Caco-2 (cell line): Measurements from ENCODE around the gene ADRA2C. TPM values are rescaled to one million over a fixed set of nuclear protein-coding genes. Genes with fewer than 3 reads are reported as not detected.

ENCODE experiments used
- BruUV-seq: library from RNA; stranded (reverse); fragments of 400-500 nt; replicated peaks from 2 replicates; lab custom pipeline; 2021; lab: Mats Ljungman, UMichigan
- CTCF ChIA-PET: fragments of 300-600 bp; sonication (Branson Sonifier 250); formaldehyde crosslinking; loops from one replicate; lab custom pipeline; 2022; ENCODE audit warnings: antibody characterized with exemption; lab: Charles Lee
- POLR2A ChIA-PET: fragments of 300-600 bp; sonication (Branson Sonifier 250); formaldehyde crosslinking; loops from one replicate; lab custom pipeline; 2022; ENCODE audit warnings: antibody characterized with exemption; lab: Charles Lee
- DNase-seq, 2 experiments: peaks; one replicate each; pipeline versions ENCODE4 v3.0.0 to v3.0.0-alpha.2; 2020 to 2022
- H3K27me3 ChIP-seq: replicated peaks from 2 replicates; pipeline ENCODE4 v1.6.0; 2011; ENCODE audit warnings: low read length; ENCODE audit not compliant: control insufficient read depth, insufficient read depth
- H3K36me3 ChIP-seq: 2 replicates; pipeline ENCODE4 v1.5.1; 2011; ENCODE audit warnings: low read length; ENCODE audit not compliant: control insufficient read depth, insufficient read depth
- H3K4me1 ChIP-seq: fragments of 250-450 bp; sonication (Bioruptor Pico); 2 replicates; pipeline ENCODE4 v1.5.1; 2020; ENCODE audit warnings: mild to moderate bottlenecking
- H3K4me3 ChIP-seq: 2 replicates; pipeline ENCODE4 v1.5.1; 2011; ENCODE audit warnings: low read depth, mild to moderate bottlenecking, control low read depth, low read length
- H3K9me3 ChIP-seq: fragments of 250-450 bp; sonication (Bioruptor Pico); 2 replicates; pipeline ENCODE4 v1.5.1; 2020; ENCODE audit warnings: mild to moderate bottlenecking, moderate library complexity
- H3K27ac Mint-ChIP-seq: one replicate; pipeline ENCODE4 v1.8.0; 2022; ENCODE audit warnings: mixed read lengths; ENCODE audit not compliant: unreplicated experiment
- H3K27me3 Mint-ChIP-seq: one replicate; pipeline ENCODE4 v1.8.0; 2022; ENCODE audit warnings: mixed read lengths; ENCODE audit not compliant: insufficient read depth, unreplicated experiment
- H3K36me3 Mint-ChIP-seq: one replicate; pipeline ENCODE4 v1.8.0; 2022; ENCODE audit warnings: mild to moderate bottlenecking, mixed read lengths; ENCODE audit not compliant: insufficient read depth, unreplicated experiment
- H3K4me1 Mint-ChIP-seq: one replicate; pipeline ENCODE4 v1.8.0; 2022; ENCODE audit warnings: low read depth, mixed read lengths; ENCODE audit not compliant: unreplicated experiment
- H3K4me3 Mint-ChIP-seq: one replicate; pipeline ENCODE4 v1.8.0; 2022; ENCODE audit warnings: mild to moderate bottlenecking, moderate library complexity, mixed read lengths; ENCODE audit not compliant: unreplicated experiment
- H3K9me3 Mint-ChIP-seq: one replicate; pipeline ENCODE4 v1.8.0; 2022; ENCODE audit warnings: mixed read lengths; ENCODE audit not compliant: unreplicated experiment
- CTCF ChIP-seq, 2 experiments: fragments of 200-600 bp in 1 of 2; IDR thresholded peaks; 1 replicate in 1 of 2; 2 replicates in 1 of 2; pipeline versions ENCODE4 v1.5.1 to v1.8.0; 2011 to 2022; ENCODE audit warnings: antibody characterized with exemption in 1 of 2, control low read depth in 1 of 2, inconsistent platforms in 1 of 2, low read depth in 1 of 2, low read length in 1 of 2, mild to moderate bottlenecking in 1 of 2, moderate library complexity in 1 of 2; ENCODE audit not compliant: insufficient read depth in 1 of 2, severe bottlenecking in 1 of 2, unreplicated experiment in 1 of 2
- intact Hi-C: fragments of 100-400 bp; cut with micrococcal nuclease; formaldehyde crosslinking; loops from one replicate; pipeline ENCODE4 v1.10.0; 2022; ENCODE audit not compliant: unreplicated experiment
- total RNA-seq: library from RNA; stranded (reverse); gene quantifications from 2 replicates; pipeline ENCODE4 v1.2.3, GENCODE V29; 2022

ADRA2C gene
- total RNA-seq, 1 experiment from 2014 or later, result 11.7 TPM

GRCh38 chr4:3722446-3723231 is 43.5 kb upstream of the ADRA2C start:
- Histone ChIP-seq H3K4me1 (no peaks in the 10 kb centered on the region), H3K9me3 (peaks cover 8% of the 10 kb centered on the region), H3K27me3 (no peaks in the 10 kb centered on the region; the same call in 1 of the 2 replicates), H3K4me3 (no peak overlapping the region), H3K36me3 (no peaks in the 10 kb centered on the region)
- no peaks in the 10 kb centered on the region for H3K4me1 Mint-ChIP-seq
- H3K9me3 Mint-ChIP-seq, result peaks cover 19% of the 10 kb centered on the region
- POLR2A ChIA-PET, result no interaction called here
- peaks cover 11% of the 10 kb centered on the region for H3K27me3 Mint-ChIP-seq
- intact Hi-C loops, result no loop called here
- no peak for TF ChIP-seq CTCF (IDR thresholded peaks at IDR 0.05; ENCODE audit: insufficient read depth in 1 of 2, low read depth in 1 of 2, low read length in 1 of 2, severe bottlenecking in 1 of 2, unreplicated experiment in 1 of 2)
- BruUV-seq, result no TSS peak
- no peaks in the 10 kb centered on the region for H3K36me3 Mint-ChIP-seq
- CTCF ChIA-PET, result no interaction called here
- no peak for DNase-seq
- no peak overlapping the region for H3K4me3 Mint-ChIP-seq
- no peak overlapping the region for H3K27ac Mint-ChIP-seq

DNA sequence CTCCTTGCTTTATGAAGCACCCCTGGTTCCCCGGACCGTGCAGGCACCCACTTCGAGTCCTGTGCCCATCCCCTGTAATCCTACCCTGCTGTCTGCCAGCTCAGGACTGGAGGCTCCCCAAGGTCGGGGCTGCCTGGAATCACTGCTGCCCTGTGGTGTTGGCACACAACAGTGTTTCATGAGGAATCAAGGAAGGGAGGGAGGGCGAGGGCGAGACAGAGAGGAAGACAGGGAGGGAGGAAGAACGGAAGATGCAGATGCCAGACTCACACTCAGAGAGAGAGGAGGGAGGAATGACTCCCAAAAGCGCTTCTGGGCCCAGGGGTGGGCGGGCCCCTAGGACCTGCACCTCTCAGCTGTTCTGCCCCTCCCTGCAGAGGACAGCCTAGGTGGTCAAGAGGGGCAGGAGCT is 42.9 kb upstream of the ADRA2C start:
- H3K27ac Mint-ChIP-seq, result no peak overlapping the region
- Histone ChIP-seq H3K27me3 (no peaks in the 10 kb centered on the region; the same call in 1 of the 2 replicates), H3K9me3 (peaks cover 7% of the 10 kb centered on the region), H3K4me3 (no peak overlapping the region), H3K36me3 (no peaks in the 10 kb centered on the region), H3K4me1 (no peaks in the 10 kb centered on the region)
- no peaks in the 10 kb centered on the region for H3K36me3 Mint-ChIP-seq
- H3K9me3 Mint-ChIP-seq, result peaks cover 13% of the 10 kb centered on the region
- peaks cover 11% of the 10 kb centered on the region for H3K27me3 Mint-ChIP-seq
- no peak for TF ChIP-seq CTCF (IDR thresholded peaks at IDR 0.05; ENCODE audit: insufficient read depth in 1 of 2, low read depth in 1 of 2, low read length in 1 of 2, severe bottlenecking in 1 of 2, unreplicated experiment in 1 of 2)
- DNase-seq, result no peak
- no peaks in the 10 kb centered on the region for H3K4me1 Mint-ChIP-seq
- CTCF ChIA-PET, result no interaction called here
- intact Hi-C loops, result no loop called here
- POLR2A ChIA-PET, result no interaction called here
- BruUV-seq, result no TSS peak
- no peak overlapping the region for H3K4me3 Mint-ChIP-seq

DNA sequence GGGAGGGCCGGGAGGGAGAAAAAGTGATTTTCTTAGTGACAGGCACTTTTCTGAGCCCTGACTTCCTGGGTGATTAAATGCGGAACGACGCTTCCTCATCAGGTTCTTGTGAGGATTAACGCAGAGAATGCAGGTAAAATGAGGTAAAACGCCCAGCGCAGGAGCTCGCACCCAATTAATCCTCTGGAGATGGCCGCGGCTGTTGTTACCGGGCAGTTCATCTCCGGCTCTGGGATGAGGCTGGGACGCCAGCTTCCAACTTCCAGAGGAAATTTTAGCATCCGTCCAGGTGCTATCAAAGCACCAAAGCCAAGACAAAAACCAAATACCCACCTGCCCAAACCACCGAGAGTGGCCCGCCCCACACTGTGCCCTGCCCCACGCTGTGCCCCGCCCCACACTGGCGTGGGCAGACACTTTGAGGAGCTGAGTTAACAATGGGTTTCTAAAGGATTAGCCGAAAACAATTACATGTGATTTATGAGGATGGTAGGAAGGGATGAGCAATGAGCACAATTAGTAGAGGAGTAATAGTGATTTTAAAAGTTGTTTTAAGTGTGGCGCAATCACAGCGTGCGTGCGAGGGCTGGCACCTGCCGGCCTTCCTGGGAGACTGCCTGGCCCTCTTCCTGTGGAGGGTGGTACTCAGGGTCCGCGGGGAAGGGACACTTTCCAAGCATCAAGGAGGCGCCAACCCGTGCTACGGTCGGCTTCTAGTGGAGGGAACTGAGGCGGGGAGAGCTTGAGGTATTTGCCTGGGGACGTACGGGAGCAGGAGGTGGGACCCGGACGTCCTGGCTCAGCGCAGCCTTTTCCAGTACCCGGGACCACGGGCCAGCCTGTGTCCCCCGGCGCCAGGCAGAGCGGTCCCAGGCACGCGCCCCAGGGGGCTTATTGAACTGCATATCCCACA is 41.6 kb upstream of the ADRA2C start:
- TF ChIP-seq CTCF (IDR thresholded peaks at IDR 0.05; ENCODE audit: insufficient read depth in 1 of 2, low read depth in 1 of 2, low read length in 1 of 2, severe bottlenecking in 1 of 2, unreplicated experiment in 1 of 2), result no peak
- BruUV-seq, result no TSS peak
- H3K4me1 ChIP-seq, result no peaks in the 10 kb centered on the region
- H3K4me1 Mint-ChIP-seq, result no peaks in the 10 kb centered on the region
- no peak overlapping the region for H3K4me3 Mint-ChIP-seq
- no peak overlapping the region for H3K27ac Mint-ChIP-seq
- no peaks in the 10 kb centered on the region for H3K9me3 ChIP-seq
- no peaks in the 10 kb centered on the region; the same call in 1 of the 2 replicates for H3K27me3 ChIP-seq
- no peaks in the 10 kb centered on the region for H3K36me3 Mint-ChIP-seq
- H3K27me3 Mint-ChIP-seq, result peaks cover 7% of the 10 kb centered on the region
- intact Hi-C loops, result no loop called here
- ChIA-PET POLR2A (interaction anchor here (0.6 kb wide), 1 partner anchor 1147 kb away, joined by 13 read pairs; no protein-coding TSS in a partner anchor), CTCF (no interaction called here)
- DNase-seq, result no peak
- H3K9me3 Mint-ChIP-seq, result no peaks in the 10 kb centered on the region
- no peaks in the 10 kb centered on the region for H3K36me3 ChIP-seq
- H3K4me3 ChIP-seq, result no peak overlapping the region
